T-cell (primary cell): ENCODE results near the gene PMPCA. TPM values are rescaled to one million over a fixed set of nuclear protein-coding genes. Genes with fewer than 3 reads are reported as not detected.
"Not testable (repeated sequence)": the region's sequence is repeated elsewhere in the genome, so short reads cannot be mapped to it uniquely, and the experiment has no call there.

Experiments used
- ATAC-seq, 4 experiments: fragments of 200-7000 bp in 3 of 4; fragments of 150-1000 bp in 1 of 4; cut with Tn5 transposase; replicated peaks in 1 of 4; 1 replicate in 3 of 4; 2 replicates in 1 of 4; pipeline ENCODE4 v1.10.0; 2021; ENCODE audit warnings: moderate library complexity in 3 of 4, mild to moderate bottlenecking in 2 of 4, moderate number of reproducible peaks in 1 of 4
- CTCF ChIA-PET, 2 donors: fragments of 300-600 bp; sonication (Branson Sonifier 250); formaldehyde crosslinking; loops; one replicate each; lab custom pipeline; 2022; ENCODE audit warnings: antibody characterized with exemption in 2 of 2; lab: Charles Lee
- POLR2A ChIA-PET, 2 donors: fragments of 300-600 bp; sonication (Branson Sonifier 250); formaldehyde crosslinking; loops; one replicate each; lab custom pipeline; 2022; ENCODE audit warnings: antibody characterized with exemption in 2 of 2; lab: Charles Lee
- DNase-seq, 35 experiments: peaks; one replicate each; pipeline versions ENCODE4 v3.0.0 to v3.0.0-alpha.2; 2013 to 2023
- H3K27ac ChIP-seq: one replicate; pipeline ENCODE4 v1.5.1; 2013; ENCODE audit warnings: low read length
- H3K27me3 ChIP-seq, 2 experiments: replicated peaks in 1 of 2; 1 replicate in 1 of 2; 2 replicates in 1 of 2; pipeline versions ENCODE4 v1.6.1 to v1.7.0; 2013; ENCODE audit warnings: low read length in 1 of 2, mixed read lengths in 1 of 2; ENCODE audit not compliant: control insufficient read depth in 2 of 2, insufficient read depth in 2 of 2; ENCODE audit errors: extremely low read depth in 1 of 2
- H3K36me3 ChIP-seq, 2 donors: 1 replicate in 1 of 2; 2 replicates in 1 of 2; pipeline versions ENCODE4 v1.6.1 to v1.7.0; 2013; ENCODE audit warnings: low read length in 1 of 2; ENCODE audit not compliant: control insufficient read depth in 2 of 2, insufficient read depth in 1 of 2; ENCODE audit errors: extremely low read depth in 1 of 2
- H3K4me1 ChIP-seq, 2 experiments: 1 replicate in 1 of 2; 2 replicates in 1 of 2; pipeline versions ENCODE4 v1.6.1 to v1.7.0; 2013; ENCODE audit warnings: low read length in 2 of 2, mixed read lengths in 1 of 2; ENCODE audit not compliant: insufficient read depth in 2 of 2, control insufficient read depth in 1 of 2; ENCODE audit errors: extremely low read depth in 1 of 2
- H3K4me3 ChIP-seq, 2 donors: 1 replicate in 1 of 2; 2 replicates in 1 of 2; pipeline versions ENCODE4 v1.5.1 to v1.7.0; 2013; ENCODE audit warnings: mild to moderate bottlenecking in 2 of 2, low read length in 1 of 2, moderate library complexity in 1 of 2; ENCODE audit not compliant: control insufficient read depth in 1 of 2; ENCODE audit errors: extremely low read depth in 1 of 2
- H3K9me3 ChIP-seq: 2 replicates; pipeline ENCODE4 v1.7.0; 2013
- H3K27ac Mint-ChIP-seq, 2 donors: one replicate each; pipeline ENCODE4 v1.8.0; 2020 to 2021; ENCODE audit warnings: mild to moderate bottlenecking in 2 of 2, mixed read lengths in 2 of 2
- H3K27me3 Mint-ChIP-seq, 2 donors: one replicate each; pipeline ENCODE4 v1.8.0; 2021 to 2022; ENCODE audit warnings: mixed read lengths in 2 of 2
- H3K36me3 Mint-ChIP-seq: one replicate; pipeline ENCODE4 v1.8.0; 2021; ENCODE audit warnings: mixed read lengths
- H3K4me1 Mint-ChIP-seq, 3 donors: one replicate each; pipeline ENCODE4 v1.8.0; 2020 to 2022; ENCODE audit warnings: mixed read lengths in 3 of 3, mild to moderate bottlenecking in 1 of 3
- H3K4me3 Mint-ChIP-seq, 3 donors: one replicate each; pipeline ENCODE4 v1.8.0; 2020 to 2022; ENCODE audit warnings: mild to moderate bottlenecking in 3 of 3, mixed read lengths in 3 of 3, moderate library complexity in 3 of 3
- H3K9me3 Mint-ChIP-seq, 3 donors: one replicate each; pipeline ENCODE4 v1.8.0; 2020 to 2022; ENCODE audit warnings: mixed read lengths in 3 of 3
- WGBS: methylation state at CpG from one replicate; pipeline ENCODE4 v1.1.5; 2013; ENCODE audit warnings: missing lambda C conversion rate; ENCODE audit not compliant: insufficient coverage; 5-methylcytosine and 5-hydroxymethylcytosine counted together
- total RNA-seq, 35 experiments: library from RNA in 6 of 35; stranded (reverse) in 6 of 35; fragments of 120-200 nt in 1 of 35; gene quantifications; one replicate each; pipeline versions ENCODE4 v1.2.1 to v1.2.4 and lab custom pipeline; 2013 to 2026

Gene PMPCA
- total RNA-seq, 5 donors from 2014 or later (not counting 1 experiment from before 2014, with no cell fraction given), result 55.8 to 81.9 (median 65.7) TPM

DNA sequence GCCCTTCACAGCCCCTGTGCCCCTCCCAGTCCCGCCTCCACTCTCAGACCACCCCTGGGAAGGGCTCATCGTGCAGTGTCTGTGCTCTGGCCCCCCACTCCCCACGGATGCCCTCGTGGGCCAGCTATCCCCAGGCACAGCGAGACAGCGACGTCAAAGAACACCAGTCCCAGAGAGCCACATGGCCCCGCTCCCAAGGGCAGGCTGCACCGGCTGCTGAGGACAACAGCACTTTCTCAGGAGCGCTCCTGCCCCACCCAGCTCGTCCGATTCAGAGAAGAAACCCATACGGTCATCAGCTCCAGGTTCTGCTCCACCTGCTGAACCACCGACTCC, 5.7 kb upstream of the PMPCA start:
- peak overlapping the region in 1 of 2 donors; percentile 12 for H3K4me3 ChIP-seq
- ATAC-seq, result no peak
- H3K27ac Mint-ChIP-seq, result peak overlapping the region; percentile 88 to 93
- H3K36me3 Mint-ChIP-seq, result peaks cover 16% of the 10 kb centered on the region
- POLR2A ChIA-PET, result no interaction called here
- CTCF ChIA-PET, result no interaction called here
- no peaks in the 10 kb centered on the region for H3K9me3 ChIP-seq
- peaks cover 51 to 70% (median 51%) of the 10 kb centered on the region in 3 donors for H3K4me1 Mint-ChIP-seq
- WGBS, result 52% methylated on average over 12 of the region's 14 CpGs
- no peaks in the 10 kb centered on the region for H3K27me3 ChIP-seq
- peak overlapping the region; percentile 82 for H3K27ac ChIP-seq
- H3K27me3 Mint-ChIP-seq, result no peaks in the 10 kb centered on the region
- H3K4me1 ChIP-seq, result peaks cover 15 to 79% of the 10 kb centered on the region in 2 experiments
- no peak for DNase-seq
- no peaks in the 10 kb centered on the region for H3K9me3 Mint-ChIP-seq
- H3K4me3 Mint-ChIP-seq, result peak overlapping the region in 2 of 3 donors; percentile 24 to 77
- H3K36me3 ChIP-seq, result peaks cover 11 to 31% of the 10 kb centered on the region in 2 donors

DNA sequence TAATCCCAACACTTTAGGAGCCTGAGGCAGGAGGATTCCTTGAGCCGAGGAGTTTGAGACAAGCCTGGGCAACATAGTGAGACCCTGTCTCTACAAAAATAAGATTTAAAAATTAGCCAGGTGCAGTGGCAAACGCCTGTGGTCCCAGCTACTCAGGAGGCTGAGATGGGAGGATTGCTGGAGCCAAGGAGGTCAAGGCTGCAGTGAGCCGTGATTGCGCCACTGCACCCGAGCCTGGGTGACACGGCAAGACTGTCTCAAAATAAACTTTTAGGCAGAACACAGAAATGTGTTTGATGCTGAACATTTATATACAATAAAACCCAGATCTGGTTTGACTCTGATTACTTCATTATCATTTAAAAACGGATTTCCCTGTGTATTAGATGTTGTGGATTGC, 5.0 kb upstream of the PMPCA start:
- ATAC-seq (no peak), DNase-seq (no peak)
- H3K27ac Mint-ChIP-seq, result peak overlapping the region; percentile 34 to 93
- peaks cover 15 to 79% of the 10 kb centered on the region in 2 experiments for H3K4me1 ChIP-seq
- no peaks in the 10 kb centered on the region for H3K27me3 Mint-ChIP-seq
- POLR2A ChIA-PET, result no interaction called here
- H3K36me3 Mint-ChIP-seq, result peaks cover 16% of the 10 kb centered on the region
- peaks cover 52 to 70% (median 53%) of the 10 kb centered on the region in 3 donors for H3K4me1 Mint-ChIP-seq
- H3K27ac ChIP-seq, result peak overlapping the region; percentile 82
- no peaks in the 10 kb centered on the region for H3K27me3 ChIP-seq
- WGBS, result no CpG with 5 or more reads among the region's 7 CpGs
- CTCF ChIA-PET, result no interaction called here
- no peaks in the 10 kb centered on the region for H3K9me3 ChIP-seq
- no peaks in the 10 kb centered on the region for H3K9me3 Mint-ChIP-seq
- H3K4me3 Mint-ChIP-seq, result peak overlapping the region in 1 of 3 donors; percentile 77
- H3K4me3 ChIP-seq, result no peak overlapping the region
- peaks cover 11 to 31% of the 10 kb centered on the region in 2 donors for H3K36me3 ChIP-seq

- ATAC-seq, H3K27ac ChIP-seq, H3K9me3 ChIP-seq, H3K27me3 Mint-ChIP-seq, H3K9me3 Mint-ChIP-seq, DNase-seq, H3K4me3 ChIP-seq, POLR2A ChIA-PET, H3K27me3 ChIP-seq, CTCF ChIA-PET: not testable (repeated sequence)
- Mint-ChIP-seq H3K4me3 (peak overlapping the region in 1 of 3 donors; percentile 77), H3K4me1 (peaks cover 50 to 68% (median 50%) of the 10 kb centered on the region in 3 donors), H3K27ac (peak overlapping the region; percentile 34 to 61), H3K36me3 (peaks cover 16% of the 10 kb centered on the region)
- H3K36me3 ChIP-seq, result peaks cover 11 to 31% of the 10 kb centered on the region in 2 donors
- WGBS, result 87% methylated on average over 7 of the region's 10 CpGs
- peaks cover 12 to 78% of the 10 kb centered on the region in 2 experiments for H3K4me1 ChIP-seq
Observed at GRCh38 chr9:136405904-136406303, 4.6 kb upstream of the PMPCA start.

- Mint-ChIP-seq H3K4me3 (peak overlapping the region in 1 of 3 donors; percentile 37), H3K4me1 (peaks cover 58 to 73% (median 62%) of the 10 kb centered on the region in 3 donors), H3K27ac (peak overlapping the region in 1 of 2 donors; percentile 36), H3K36me3 (peaks cover 16% of the 10 kb centered on the region)
- Histone ChIP-seq H3K4me1 (peaks cover 20 to 80% of the 10 kb centered on the region in 2 experiments), H3K36me3 (peaks cover 11 to 33% of the 10 kb centered on the region in 2 donors)
- H3K9me3 Mint-ChIP-seq, POLR2A ChIA-PET, H3K4me3 ChIP-seq, H3K27ac ChIP-seq, H3K27me3 Mint-ChIP-seq, H3K27me3 ChIP-seq, ATAC-seq, DNase-seq, CTCF ChIA-PET, H3K9me3 ChIP-seq: not testable (repeated sequence)
- 97% methylated on average over 19 of the region's 28 CpGs for WGBS
Observed at GRCh38 chr9:136407061-136407460, 3.4 kb upstream of the PMPCA start.

DNA sequence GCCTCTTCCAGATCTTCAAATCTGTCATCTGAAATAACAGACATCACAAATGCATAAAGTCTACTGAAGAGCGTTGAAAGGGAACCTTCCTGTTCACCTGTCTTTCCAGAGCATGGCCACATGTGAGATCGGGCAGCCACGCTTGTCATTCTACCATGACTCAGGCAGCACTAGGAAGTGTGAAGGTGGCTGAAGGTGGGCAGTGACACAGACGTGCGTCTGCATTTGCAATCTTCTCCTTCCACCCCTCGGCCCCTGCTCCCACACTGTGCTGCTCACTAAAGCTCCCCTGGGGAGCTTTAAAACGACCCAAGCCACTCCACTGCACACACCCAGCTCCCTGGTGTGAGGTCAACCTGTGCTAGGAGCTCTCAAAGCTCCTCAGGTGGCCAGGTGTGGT, 2.5 kb upstream of the PMPCA start:
- ChIA-PET POLR2A (interaction anchor here in 1 of 2 donors (0.5 kb wide), 1 partner anchor 145 kb away, joined by 3 read pairs; no protein-coding TSS in a partner anchor), CTCF (no interaction called here)
- H3K4me1 Mint-ChIP-seq, result peaks cover 58 to 70% (median 63%) of the 10 kb centered on the region in 3 donors
- H3K4me1 ChIP-seq, result peaks cover 20 to 73% of the 10 kb centered on the region in 2 experiments
- H3K4me3 Mint-ChIP-seq, result peak overlapping the region in 2 of 3 donors; percentile 21 to 48
- no peak for ATAC-seq
- peaks cover 18% of the 10 kb centered on the region for H3K36me3 Mint-ChIP-seq
- WGBS, result no CpG with 5 or more reads among the region's 7 CpGs
- H3K9me3 Mint-ChIP-seq, result no peaks in the 10 kb centered on the region
- H3K4me3 ChIP-seq, result no peak overlapping the region
- DNase-seq, result no peak
- no peak overlapping the region for H3K27ac Mint-ChIP-seq
- peaks cover 11 to 35% of the 10 kb centered on the region in 2 donors for H3K36me3 ChIP-seq
- no peak overlapping the region for H3K27ac ChIP-seq
- H3K27me3 Mint-ChIP-seq, result no peaks in the 10 kb centered on the region
- no peaks in the 10 kb centered on the region for H3K27me3 ChIP-seq
- H3K9me3 ChIP-seq, result no peaks in the 10 kb centered on the region

GRCh38 chr9:136409557-136410455, 652 bp upstream of the PMPCA start:
- ChIA-PET POLR2A (interaction anchor here in 1 of 2 donors (0.6 to 0.7 kb wide), 2 partner anchors 68 to 462 kb away, joined by 3 to 6 read pairs; no protein-coding TSS in a partner anchor), CTCF (interaction anchor here in 1 of 2 donors (1.2 kb wide), 1 partner anchor 9 kb away, joined by 5 read pairs; the partner anchor contains the start of gene SNAPC4)
- WGBS, result 6% methylated on average over 68 of the region's 71 CpGs
- peak overlapping the region; percentile 87 to 89 for H3K27ac Mint-ChIP-seq
- H3K4me3 Mint-ChIP-seq, result peak overlapping the region; percentile 87 to 90 (median 89)
- DNase-seq, result peak in 11 of 35 experiments; percentile 16 to 52 (median 26)
- H3K4me1 Mint-ChIP-seq, result peaks cover 41 to 54% (median 52%) of the 10 kb centered on the region in 3 donors
- Histone ChIP-seq H3K9me3 (no peaks in the 10 kb centered on the region), H3K27ac (peak overlapping the region; percentile 45), H3K4me3 (peak overlapping the region; percentile 74 to 83), H3K4me1 (peaks cover 11 to 54% of the 10 kb centered on the region in 2 experiments), H3K27me3 (no peaks in the 10 kb centered on the region), H3K36me3 (peaks cover 11 to 51% of the 10 kb centered on the region in 2 donors)
- ATAC-seq, result peak; percentile 32 to 54 (median 48)
- peaks cover 27% of the 10 kb centered on the region for H3K36me3 Mint-ChIP-seq
- H3K27me3 Mint-ChIP-seq, result no peaks in the 10 kb centered on the region
- H3K9me3 Mint-ChIP-seq, result no peaks in the 10 kb centered on the region
